Parathyroid adenoma (tissue), 2 donors: Measurements from ENCODE around the gene GMEB2.

ENCODE experiments used
- H2AFZ ChIP-seq: fragments of 300-600 bp; sonication (generic); one replicate; pipeline ENCODE4 v1.7.0; 2017; ENCODE audit warnings: antibody characterized with exemption, mild to moderate bottlenecking
- H3K27ac ChIP-seq: fragments of 300-600 bp; sonication (generic); one replicate; pipeline ENCODE4 v1.7.0; 2017
- H3K27me3 ChIP-seq: fragments of 300-600 bp; sonication (generic); one replicate; pipeline ENCODE4 v1.7.0; 2017; ENCODE audit warnings: low read length; ENCODE audit not compliant: control insufficient read depth, insufficient read depth
- H3K36me3 ChIP-seq: fragments of 300-600 bp; sonication (generic); one replicate; pipeline ENCODE4 v1.7.0; 2017; ENCODE audit warnings: low read length; ENCODE audit not compliant: control insufficient read depth, insufficient read depth
- H3K4me1 ChIP-seq: fragments of 300-600 bp; sonication (generic); one replicate; pipeline ENCODE4 v1.7.0; 2017; ENCODE audit warnings: control low read depth
- H3K4me2 ChIP-seq: fragments of 300-600 bp; sonication (generic); one replicate; pipeline ENCODE4 v1.7.0; 2017; ENCODE audit warnings: low read length
- H3K4me3 ChIP-seq: fragments of 300-600 bp; sonication (generic); one replicate; pipeline ENCODE4 v1.7.0; 2017; ENCODE audit warnings: low read depth, low read length
- H3K79me2 ChIP-seq: fragments of 300-600 bp; sonication (generic); one replicate; pipeline ENCODE4 v1.7.0; 2017; ENCODE audit warnings: control low read depth
- H3K9ac ChIP-seq: fragments of 300-600 bp; sonication (generic); one replicate; pipeline ENCODE4 v1.7.0; 2017; ENCODE audit warnings: mild to moderate bottlenecking
- H3K9me3 ChIP-seq: fragments of 300-600 bp; sonication (generic); one replicate; pipeline ENCODE4 v1.7.0; 2017; ENCODE audit warnings: low read length; ENCODE audit not compliant: control insufficient read depth
- CTCF ChIP-seq: fragments of 300-600 bp; sonication (generic); IDR thresholded peaks from one replicate; pipeline ENCODE4 v1.7.0; 2017; ENCODE audit warnings: antibody characterized with exemption, mild to moderate bottlenecking
- donor health status: primary hyperparathyroidism.

Gene GMEB2

DNA sequence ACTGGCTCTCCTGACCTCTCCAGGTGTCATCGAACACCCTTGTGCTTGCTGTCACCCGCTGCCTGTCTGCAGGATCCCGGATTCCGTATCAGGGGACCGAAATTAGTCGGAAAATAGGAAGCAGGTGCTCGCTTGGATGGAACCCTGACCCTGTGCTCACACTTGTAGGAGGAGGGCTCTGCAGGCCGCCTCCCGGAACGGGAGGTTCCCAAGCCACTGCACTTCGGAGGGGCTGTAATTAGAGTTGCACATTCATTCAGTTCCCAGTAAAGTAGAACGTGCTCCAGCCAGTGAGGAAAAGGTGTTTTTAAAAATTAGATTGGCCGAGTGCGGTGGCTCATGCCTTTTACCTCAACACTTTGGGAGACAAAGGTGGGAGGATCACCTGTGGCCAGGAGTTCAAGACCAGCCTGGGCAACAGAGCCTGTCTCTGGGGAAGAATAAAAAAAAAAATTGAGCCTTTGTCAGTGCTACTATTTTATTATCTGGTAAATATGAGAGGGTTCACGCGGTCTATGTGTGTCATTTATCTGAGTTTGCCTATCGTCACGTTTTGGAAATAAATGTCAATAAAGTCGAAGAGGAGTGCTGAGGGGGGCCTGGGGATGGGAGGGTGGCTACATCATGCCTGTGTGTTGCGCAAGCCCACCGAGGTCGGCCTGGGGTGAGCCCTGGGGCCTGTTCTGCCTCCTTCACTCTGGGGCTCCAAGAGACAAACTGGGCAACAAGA, 1.5 kb upstream of the GMEB2 start:
- H3K9ac ChIP-seq = peak overlapping the region; percentile 42
- peaks cover 6% of the 10 kb centered on the region for H3K4me1 ChIP-seq
- no peaks in the 10 kb centered on the region for H3K27me3 ChIP-seq
- no peaks in the 10 kb centered on the region for H3K9me3 ChIP-seq
- H3K79me2 ChIP-seq = peaks cover 8% of the 10 kb centered on the region
- H3K4me2 ChIP-seq = peak overlapping the region; percentile 94
- H2AFZ ChIP-seq = peak overlapping the region; percentile 78
- H3K27ac ChIP-seq = peak overlapping the region; percentile 71
- no peak for TF ChIP-seq CTCF
- H3K4me3 ChIP-seq = peak overlapping the region; percentile 83
- H3K36me3 ChIP-seq = no peaks in the 10 kb centered on the region

DNA sequence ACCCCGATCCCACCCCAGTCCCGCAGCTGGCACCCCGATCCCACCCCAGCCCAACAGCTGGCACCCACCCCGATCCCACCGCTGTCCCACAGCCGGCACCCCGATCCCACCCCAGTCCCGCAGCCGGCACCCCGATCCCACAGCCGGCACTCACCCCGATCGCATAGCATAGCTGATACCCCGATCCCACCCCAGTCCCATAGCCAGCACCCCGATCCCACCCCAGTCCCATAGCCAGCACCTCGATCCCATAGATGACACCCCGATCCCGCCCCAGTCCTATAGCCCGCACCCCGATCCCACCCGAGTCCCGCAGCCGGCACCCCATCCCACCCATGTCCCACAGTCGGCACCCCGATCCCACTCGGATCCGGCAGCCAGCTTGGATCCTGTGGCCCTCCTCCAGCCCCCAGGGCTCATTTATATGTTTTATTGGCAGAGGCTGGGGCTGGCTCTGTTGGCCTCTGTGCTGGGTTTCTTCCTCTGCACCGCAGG, 897 bp upstream of the GMEB2 start:
- Histone ChIP-seq H3K4me3 (peak overlapping the region; percentile 83), H3K9ac (peak overlapping the region; percentile 76), H3K36me3 (no peaks in the 10 kb centered on the region), H3K4me1 (peaks cover 6% of the 10 kb centered on the region), H3K4me2 (peak overlapping the region; percentile 94), H2AFZ (peak overlapping the region; percentile 78), H3K27me3 (no peaks in the 10 kb centered on the region), H3K79me2 (peaks cover 8% of the 10 kb centered on the region), H3K9me3 (no peaks in the 10 kb centered on the region), H3K27ac (peak overlapping the region; percentile 89)
- TF ChIP-seq CTCF = no peak

DNA sequence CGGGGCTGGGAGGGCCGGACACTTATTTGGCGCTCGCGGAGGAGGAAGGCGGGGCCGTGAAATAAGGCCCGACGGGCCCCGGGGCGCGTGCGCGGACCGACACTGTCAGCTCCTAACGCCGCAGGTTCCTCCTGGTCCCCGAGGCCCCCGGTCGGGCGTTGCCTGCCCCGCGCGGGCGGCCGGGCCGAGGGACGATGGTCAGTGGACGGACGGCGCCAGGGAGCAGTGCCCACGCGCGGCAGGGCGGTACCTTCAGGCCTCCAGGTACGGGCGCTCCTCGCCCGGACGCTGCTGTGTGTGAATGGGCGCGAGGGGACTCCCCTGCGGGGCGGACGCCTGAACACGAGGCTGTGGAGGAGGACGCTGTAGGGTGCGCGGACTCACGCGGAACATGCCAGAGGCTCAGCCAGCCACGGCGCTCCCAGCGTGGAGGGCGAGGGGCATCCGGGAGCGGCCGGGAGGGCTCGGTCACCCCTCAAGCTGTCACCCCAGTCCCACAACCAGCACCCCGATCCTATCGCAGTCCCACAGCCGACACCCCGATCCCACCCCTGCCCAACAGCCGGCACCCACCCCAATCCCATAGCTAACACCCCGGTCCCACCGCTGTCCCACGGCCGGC, 339 bp upstream of the GMEB2 start:
- peak overlapping the region; percentile 94 for H3K4me2 ChIP-seq
- TF ChIP-seq CTCF = no peak
- peaks cover 8% of the 10 kb centered on the region for H3K79me2 ChIP-seq
- peak overlapping the region; percentile 96 for H2AFZ ChIP-seq
- H3K27me3 ChIP-seq = no peaks in the 10 kb centered on the region
- H3K4me1 ChIP-seq = peaks cover 6% of the 10 kb centered on the region
- peak overlapping the region; percentile 76 for H3K9ac ChIP-seq
- H3K9me3 ChIP-seq = no peaks in the 10 kb centered on the region
- H3K36me3 ChIP-seq = no peaks in the 10 kb centered on the region
- H3K27ac ChIP-seq = peak overlapping the region; percentile 89
- H3K4me3 ChIP-seq = peak overlapping the region; percentile 83

- Histone ChIP-seq H3K9me3 (no peaks in the 10 kb centered on the region), H3K9ac (peak overlapping the region; percentile 63), H3K79me2 (peaks cover 8% of the 10 kb centered on the region), H3K4me1 (no peaks in the 10 kb centered on the region), H3K4me3 (peak overlapping the region; percentile 87), H3K27ac (peak overlapping the region; percentile 88), H3K36me3 (no peaks in the 10 kb centered on the region), H2AFZ (peak overlapping the region; percentile 81), H3K4me2 (peak overlapping the region; percentile 93), H3K27me3 (no peaks in the 10 kb centered on the region)
- no peak for TF ChIP-seq CTCF
Measured at GRCh38 chr20:63625771-63626423, 1.0 kb downstream of the GMEB2 start.
